HG03108 (cell line): Measurements from ENCODE around the gene DYNLRB1.
"Not testable (repeated sequence)": the region's sequence is repeated elsewhere in the genome, so short reads cannot be mapped to it uniquely, and the experiment has no call there.

Source experiments
- ATAC-seq: cut with Tn5 transposase; IDR thresholded peaks from one replicate; pipeline ENCODE4 v1.9.1; 2021; ENCODE audit warnings: moderate library complexity; ENCODE audit not compliant: unreplicated experiment

DYNLRB1 gene

GRCh38 chr20:34516247-34517113 is at the start of gene DYNLRB1:
DYNLRB1 (plus strand) TSS chr20:34516422; CDS start chr20:34516459, 37 bp downstream.
- peak; percentile 68 for ATAC-seq

GRCh38 chr20:34468951-34469350 is 47.3 kb upstream of the DYNLRB1 start:
- ATAC-seq = no peak

GRCh38 chr20:34472246-34472925 is 43.8 kb upstream of the DYNLRB1 start:
- ATAC-seq = no peak

DNA sequence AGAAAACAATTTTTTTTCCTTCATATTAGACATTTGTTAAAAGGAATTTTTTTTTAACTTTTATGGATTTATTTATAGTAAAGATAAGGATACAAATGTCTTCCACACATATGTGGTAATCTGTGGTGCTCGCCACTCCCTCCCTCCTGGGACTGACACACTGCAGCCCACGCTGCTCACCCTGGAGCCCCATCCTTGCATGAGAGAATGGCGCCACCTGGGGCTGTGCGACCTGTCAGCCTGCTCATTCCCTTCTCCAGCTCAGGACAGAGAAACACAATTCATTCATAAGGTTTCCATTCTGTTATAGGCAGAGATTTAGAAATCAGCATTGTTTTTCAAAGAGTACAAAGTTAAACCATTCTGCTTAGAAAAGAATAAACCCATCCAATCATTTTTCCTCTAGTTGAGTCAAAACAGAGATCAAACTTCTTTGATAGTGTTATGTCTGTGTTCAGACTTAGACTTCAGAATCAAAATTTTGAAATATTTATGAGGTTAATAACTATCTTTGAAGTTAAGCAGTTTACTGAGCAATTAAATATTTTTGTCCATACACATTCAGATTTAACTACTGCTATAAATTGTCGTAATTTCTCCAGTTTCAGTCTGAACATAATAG is 42.8 kb upstream of the DYNLRB1 start:
- no peak for ATAC-seq

GRCh38 chr20:34475979-34476736 is 40.1 kb upstream of the DYNLRB1 start:
- peak; percentile 67 for ATAC-seq

DNA sequence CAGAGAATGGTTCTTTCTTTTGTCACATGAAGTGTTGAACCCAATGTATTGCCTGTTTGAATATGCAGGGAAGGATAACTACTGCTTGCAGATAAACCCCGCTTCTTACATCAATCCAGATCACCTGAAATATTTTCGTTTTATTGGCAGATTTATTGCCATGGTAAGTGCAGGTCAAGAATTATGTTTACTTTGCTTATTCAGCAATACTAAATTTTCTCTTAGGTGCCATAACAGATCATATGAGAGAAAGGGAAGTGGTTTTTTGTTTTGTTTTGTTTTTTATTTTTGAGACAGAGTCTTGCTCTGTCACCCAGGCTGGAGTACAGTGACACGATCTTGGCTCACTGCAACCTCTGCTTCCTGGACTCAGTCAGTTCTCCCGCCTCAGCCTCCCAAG is 36.6 kb upstream of the DYNLRB1 start:
- no peak for ATAC-seq

- not testable (repeated sequence) for ATAC-seq
These were observed 34.1 kb upstream of the DYNLRB1 start for GRCh38 chr20:34482154-34482553.

DNA sequence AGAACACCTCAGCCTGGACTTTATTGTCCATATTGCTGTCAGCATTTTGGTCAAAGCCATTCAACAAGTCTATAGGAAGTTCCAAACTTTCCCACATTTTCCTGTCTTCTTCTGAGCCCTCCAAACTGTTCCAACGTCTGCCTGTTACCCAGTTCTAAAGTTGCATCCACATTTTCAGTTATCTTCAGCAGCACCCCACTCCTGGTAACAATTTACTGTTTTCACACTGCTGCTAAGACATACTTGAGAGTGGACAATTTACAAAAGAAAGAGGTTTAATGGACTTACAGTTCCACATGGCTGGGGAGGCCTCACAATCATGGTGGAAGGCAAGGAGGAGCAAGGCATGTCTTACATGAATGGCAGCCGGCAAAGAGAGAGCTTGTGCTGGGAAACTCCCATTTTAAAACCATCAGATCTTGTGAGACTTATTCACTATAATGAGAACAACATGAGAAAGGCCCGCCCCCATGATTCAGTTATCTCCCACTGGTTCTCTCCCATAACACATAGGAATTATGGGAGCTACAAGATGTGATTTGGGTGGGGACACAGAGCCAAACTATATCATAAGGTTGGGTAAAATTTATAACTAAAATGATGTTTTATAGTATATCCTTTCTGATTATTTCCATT is 32.5 kb upstream of the DYNLRB1 start:
- not testable (repeated sequence) for ATAC-seq

GRCh38 chr20:34485068-34485634 is 31.1 kb upstream of the DYNLRB1 start:
- ATAC-seq = no peak

GRCh38 chr20:34491226-34491931 is 24.8 kb upstream of the DYNLRB1 start:
- no peak for ATAC-seq

DNA sequence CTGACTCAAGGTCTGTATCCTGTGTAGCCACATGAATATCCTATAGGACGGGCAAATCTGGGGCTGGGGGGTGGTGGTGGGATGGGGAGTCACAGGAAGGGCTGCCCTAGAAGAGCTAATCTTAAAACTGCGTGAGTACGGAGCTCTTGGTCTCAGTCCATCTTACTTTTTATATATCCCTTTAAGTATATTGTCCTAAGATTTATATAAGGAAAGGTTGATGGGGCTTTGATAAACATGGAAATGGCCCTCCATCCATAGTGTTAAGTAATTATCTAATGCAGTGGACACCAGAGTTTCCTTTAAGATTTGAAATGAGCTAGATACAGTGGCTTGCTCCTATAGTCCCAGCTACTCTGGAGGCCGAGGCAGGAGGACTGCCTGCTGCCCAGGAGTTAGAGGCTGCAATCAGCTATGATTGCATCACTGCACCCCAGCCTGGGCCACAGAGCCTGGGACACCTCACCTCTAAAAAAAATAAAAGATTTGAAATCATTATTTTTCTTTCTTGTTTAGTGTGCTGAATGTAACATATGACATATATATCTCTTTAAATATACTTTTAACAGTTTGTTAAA is 24.2 kb upstream of the DYNLRB1 start:
- no peak for ATAC-seq

- no peak for ATAC-seq
These were observed 22.6 kb upstream of the DYNLRB1 start for GRCh38 chr20:34493646-34494045.

GRCh38 chr20:34495307-34495706 is 20.9 kb upstream of the DYNLRB1 start:
- ATAC-seq = no peak

DNA sequence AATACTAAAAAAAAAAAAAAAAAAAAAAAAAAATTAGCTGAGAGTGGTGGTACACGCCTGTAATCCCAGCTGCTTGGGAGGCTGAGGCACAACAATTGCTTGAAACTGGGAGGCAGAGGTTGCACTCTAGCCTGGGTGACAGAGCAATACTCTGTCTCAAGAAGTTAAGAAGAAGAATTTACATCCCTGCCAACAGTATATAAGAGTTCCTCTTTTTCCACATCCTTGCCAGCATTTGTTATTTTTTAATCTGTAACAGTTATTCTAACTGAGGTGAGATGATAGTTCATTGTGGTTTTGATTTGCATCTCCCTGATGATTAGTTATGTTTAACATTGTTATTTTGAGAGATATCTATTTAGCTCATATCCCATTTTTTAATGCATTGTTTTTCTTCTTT is 20.3 kb upstream of the DYNLRB1 start:
- no peak for ATAC-seq

GRCh38 chr20:34497596-34497995 is 18.6 kb upstream of the DYNLRB1 start:
- ATAC-seq = not testable (repeated sequence)

DNA sequence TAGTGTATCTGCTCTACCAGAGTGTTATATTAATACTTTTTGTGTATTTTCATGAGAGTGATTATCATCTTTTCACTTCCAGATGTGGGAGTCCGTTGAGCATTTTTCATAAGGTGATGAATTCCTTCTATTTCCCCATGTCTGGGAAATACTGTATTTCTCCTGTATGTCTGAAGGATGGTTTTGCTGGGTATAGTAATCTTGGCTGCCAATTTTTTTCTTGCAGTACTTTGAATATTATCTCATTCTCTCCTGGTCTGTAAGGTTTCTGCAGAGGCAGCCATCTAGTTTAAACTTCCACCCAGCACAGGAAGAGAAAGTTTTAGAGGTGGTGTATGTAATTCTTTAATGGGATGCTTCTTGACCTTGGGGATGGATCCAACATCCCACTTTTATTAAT is 15.4 kb upstream of the DYNLRB1 start:
- no peak for ATAC-seq

GRCh38 chr20:34506480-34506879 is 9.7 kb upstream of the DYNLRB1 start:
- no peak for ATAC-seq

- ATAC-seq = no peak
These were observed 8.4 kb upstream of the DYNLRB1 start for GRCh38 chr20:34507702-34508413.

DNA sequence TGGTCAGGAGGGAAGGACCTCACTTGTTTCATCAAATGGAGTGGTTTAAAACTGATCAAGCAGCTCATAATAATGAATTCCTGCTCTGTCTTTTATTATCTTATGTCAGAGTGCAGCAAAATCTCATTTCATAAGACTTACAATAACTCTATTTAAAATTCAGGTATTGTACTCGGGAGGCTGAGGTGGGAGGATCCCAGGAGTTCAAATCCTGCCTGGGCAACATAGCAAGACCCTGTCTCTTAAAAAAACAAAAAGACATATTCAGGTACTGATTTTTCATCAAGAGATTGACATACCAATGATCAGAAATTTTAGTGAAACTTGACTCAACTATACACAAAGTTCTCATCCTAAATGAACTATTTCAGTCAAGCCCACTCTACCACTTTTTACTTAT is 5.6 kb upstream of the DYNLRB1 start:
- ATAC-seq = no peak
